ENCODE results near the gene ARID5B.

ARID5B gene

GRCh38 chr10:61942604-61943461 is 41.3 kb downstream of the ARID5B start:
- peak; percentile 63 for DNase-seq

GRCh38 chr10:61943674-61944378 is 42.3 kb downstream of the ARID5B start:
- DNase-seq = peak; percentile 81

- DNase-seq = no peak
These were observed 43.1 kb downstream of the ARID5B start for GRCh38 chr10:61944410-61945147.

GRCh38 chr10:61949687-61950086 is 48.2 kb downstream of the ARID5B start:
- no peak for DNase-seq

GRCh38 chr10:61950449-61951143 is 49.1 kb downstream of the ARID5B start:
- DNase-seq = no peak

GRCh38 chr10:61951144-61951483 is 49.6 kb downstream of the ARID5B start:
- DNase-seq = no peak

- DNase-seq = no peak
These were observed 50.7 kb downstream of the ARID5B start for GRCh38 chr10:61952028-61952674.

GRCh38 chr10:61953183-61953582 is 51.7 kb downstream of the ARID5B start:
- DNase-seq = no peak

- DNase-seq = no peak
These were observed 56.3 kb downstream of the ARID5B start for GRCh38 chr10:61957806-61958205.

GRCh38 chr10:61958311-61958710 is 56.8 kb downstream of the ARID5B start:
- no peak for DNase-seq

- DNase-seq = no peak
These were observed 57.3 kb downstream of the ARID5B start for GRCh38 chr10:61958805-61959204.

GRCh38 chr10:61959814-61960213 is 58.3 kb downstream of the ARID5B start:
- no peak for DNase-seq

GRCh38 chr10:61960396-61961120 is 59.1 kb downstream of the ARID5B start:
- peak; percentile 79 for DNase-seq

- no peak for DNase-seq
These were observed 59.8 kb downstream of the ARID5B start for GRCh38 chr10:61961278-61961677.

- DNase-seq = no peak
These were observed 61.5 kb downstream of the ARID5B start for GRCh38 chr10:61962971-61963370.

GRCh38 chr10:61963669-61964058 is 62.2 kb downstream of the ARID5B start:
- no peak for DNase-seq

GRCh38 chr10:61964059-61964709 is 62.7 kb downstream of the ARID5B start:
- peak; percentile 71 for DNase-seq

- no peak for DNase-seq
These were observed 63.6 kb downstream of the ARID5B start for GRCh38 chr10:61964949-61965702.

- DNase-seq = no peak
These were observed 64.3 kb downstream of the ARID5B start for GRCh38 chr10:61965703-61966395.

- no peak for DNase-seq
These were observed 65.8 kb downstream of the ARID5B start for GRCh38 chr10:61967298-61967697.

Data from fibroblast of skin of scalp (primary cell).